Mesodermal cell (in vitro differentiated cells): ENCODE measurements around the gene AURKB. TPM values are rescaled to one million over a fixed set of nuclear protein-coding genes. Genes with fewer than 3 reads are reported as not detected.
"Not testable (repeated sequence)": the region's sequence is repeated elsewhere in the genome, so short reads cannot be mapped to it uniquely, and the experiment has no call there.

ENCODE experiments used
- H3K27ac ChIP-seq: 2 replicates; pipeline ENCODE4 v1.7.0; 2013; ENCODE audit warnings: mild to moderate bottlenecking, low read depth, low read length, moderate library complexity; ENCODE audit not compliant: severe bottlenecking
- H3K36me3 ChIP-seq: 2 replicates; pipeline ENCODE4 v1.7.1; 2013; ENCODE audit warnings: mild to moderate bottlenecking, low read length, moderate library complexity; ENCODE audit not compliant: control insufficient read depth, insufficient read depth
- H3K4me1 ChIP-seq: one replicate; pipeline ENCODE4 v1.7.1; 2013; ENCODE audit warnings: mild to moderate bottlenecking, low read length; ENCODE audit not compliant: insufficient read depth, control insufficient read depth, poor library complexity, severe bottlenecking
- H3K4me3 ChIP-seq: 2 replicates; pipeline ENCODE4 v1.7.0; 2013; ENCODE audit warnings: low read length, control low read depth, mild to moderate bottlenecking; ENCODE audit not compliant: insufficient read depth, poor library complexity, severe bottlenecking; ENCODE audit errors: extremely low read depth
- H3K9me3 ChIP-seq: 2 replicates; pipeline ENCODE4 v1.7.1; 2013; ENCODE audit warnings: mild to moderate bottlenecking, low read length, moderate library complexity; ENCODE audit not compliant: control insufficient read depth
- WGBS, 2 experiments: methylation state at CpG; one replicate each; pipeline ENCODE4 v1.1.5; 2013; ENCODE audit warnings: missing lambda C conversion rate in 2 of 2; ENCODE audit not compliant: insufficient coverage in 2 of 2; 5-methylcytosine and 5-hydroxymethylcytosine counted together
- polyA plus RNA-seq, 2 experiments: library from polyadenylated mRNA; stranded (reverse); fragments of 50-300 nt; gene quantifications; one replicate each; pipeline ENCODE4 v1.2.3, GENCODE V29; 2013

Gene AURKB
- 109 TPM for polyA plus RNA-seq (2013, experiment 1 of 2)
- 103 TPM for polyA plus RNA-seq (2013, experiment 2 of 2)

GRCh38 chr17:8209907-8210760 is at the start of gene AURKB:
Gene AURKB (minus strand): TSS chr17:8210575. CDS start chr17:8210224, 351 bp downstream.
- Histone ChIP-seq H3K4me3 (peak within 1 kb of the TSS; percentile 69), H3K4me1 (peaks cover 4% of the 10 kb centered on the region), H3K36me3 (peaks cover 30% of the 10 kb centered on the region), H3K27ac (peak within 1 kb of the TSS; percentile 81), H3K9me3 (no peaks in the 10 kb centered on the region)
- 0% methylated on average over 34 to 39 of the region's 46 CpGs for whole genome bisulfite sequencing, 2 experiments

- 93 to 98% methylated on average over 7 to 8 of the region's 8 CpGs for WGBS, 2 experiments
These were observed 47.4 kb upstream of the AURKB start for GRCh38 chr17:8257801-8258200.

GRCh38 chr17:8256691-8257090 is 46.3 kb upstream of the AURKB start:
- Histone ChIP-seq H3K4me3 (no peak overlapping the region), H3K9me3 (no peaks in the 10 kb centered on the region), H3K27ac (no peak overlapping the region), H3K36me3 (peaks cover 70% of the 10 kb centered on the region), H3K4me1 (no peaks in the 10 kb centered on the region)
- 97 to 100% methylated on average over 1 to 6 of the region's 6 CpGs for WGBS, 2 experiments

More at GRCh38 chr17:8257801-8258200, 47.4 kb upstream of the AURKB start:
- peaks cover 78% of the 10 kb centered on the region for H3K36me3 ChIP-seq
- H3K9me3 ChIP-seq = no peaks in the 10 kb centered on the region
- no peak overlapping the region for H3K4me3 ChIP-seq
- no peak overlapping the region for H3K27ac ChIP-seq
- no peaks in the 10 kb centered on the region for H3K4me1 ChIP-seq

GRCh38 chr17:8256291-8256690 is 45.9 kb upstream of the AURKB start:
- H3K9me3 ChIP-seq = no peaks in the 10 kb centered on the region
- peaks cover 66% of the 10 kb centered on the region for H3K36me3 ChIP-seq
- no peak overlapping the region for H3K27ac ChIP-seq
- 93 to 96% methylated on average over 10 of the region's 10 CpGs for WGBS, 2 experiments
- H3K4me1 ChIP-seq = no peaks in the 10 kb centered on the region
- no peak overlapping the region for H3K4me3 ChIP-seq

- peaks cover 59% of the 10 kb centered on the region for H3K36me3 ChIP-seq
- no peak overlapping the region for H3K27ac ChIP-seq
- no peak overlapping the region for H3K4me3 ChIP-seq
- H3K9me3 ChIP-seq = no peaks in the 10 kb centered on the region
- 92% methylated on average over 6 to 8 of the region's 9 CpGs for WGBS, 2 experiments
- H3K4me1 ChIP-seq = peaks cover 2% of the 10 kb centered on the region
These were observed 45.1 kb upstream of the AURKB start for GRCh38 chr17:8255499-8255898.

GRCh38 chr17:8254881-8255280 is 44.5 kb upstream of the AURKB start:
- no peak overlapping the region for H3K27ac ChIP-seq
- peaks cover 8% of the 10 kb centered on the region for H3K4me1 ChIP-seq
- no peaks in the 10 kb centered on the region for H3K9me3 ChIP-seq
- WGBS, 2 experiments = 93 to 97% methylated on average over 7 to 8 of the region's 11 CpGs
- H3K4me3 ChIP-seq = no peak overlapping the region
- H3K36me3 ChIP-seq = peaks cover 53% of the 10 kb centered on the region

- WGBS, 2 experiments = 86 to 87% methylated on average over 6 of the region's 8 CpGs
- Histone ChIP-seq H3K4me1 (peaks cover 9% of the 10 kb centered on the region), H3K9me3 (no peaks in the 10 kb centered on the region), H3K4me3 (no peak overlapping the region), H3K27ac (no peak overlapping the region), H3K36me3 (peaks cover 42% of the 10 kb centered on the region)
These were observed 43.4 kb upstream of the AURKB start for GRCh38 chr17:8253801-8254200.

- peaks cover 23% of the 10 kb centered on the region for H3K36me3 ChIP-seq
- not testable (repeated sequence) for H3K9me3 ChIP-seq, H3K4me1 ChIP-seq, H3K27ac ChIP-seq, H3K4me3 ChIP-seq
- WGBS, 2 experiments = 83 to 100% methylated on average over 1 of the region's 2 CpGs
These were observed 41.0 kb upstream of the AURKB start for GRCh38 chr17:8251411-8251810.

GRCh38 chr17:8249621-8250500 is 39.5 kb upstream of the AURKB start:
- H3K9me3 ChIP-seq = no peaks in the 10 kb centered on the region
- H3K4me3 ChIP-seq = peak overlapping the region; percentile 78
- WGBS, 2 experiments = 17 to 21% methylated on average over 4 to 7 of the region's 10 CpGs
- peaks cover 15% of the 10 kb centered on the region for H3K36me3 ChIP-seq
- peaks cover 9% of the 10 kb centered on the region for H3K4me1 ChIP-seq
- H3K27ac ChIP-seq = peak overlapping the region; percentile 88

- Histone ChIP-seq H3K4me3 (peak within 1 kb of the TSS; percentile 78), H3K36me3 (peaks cover 12% of the 10 kb centered on the region), H3K9me3 (no peaks in the 10 kb centered on the region), H3K27ac (peak within 1 kb of the TSS; percentile 96), H3K4me1 (peaks cover 9% of the 10 kb centered on the region)
- 0 to 1% methylated on average over 53 to 56 of the region's 58 CpGs for WGBS, 2 experiments
These were observed 38.6 kb upstream of the AURKB start, which contains the start of gene PFAS for GRCh38 chr17:8248751-8249607. Gene PFAS (plus strand): TSS chr17:8249289. CDS start chr17:8253938, 4,649 bp downstream.
